Activated T-cell treated with anti-CD3 and anti-CD28 coated beads, Interleukin-2, amount 50 U/mL, for 1 hour (primary cell): Measurements from ENCODE around the gene IGFL3.
"Not testable (repeated sequence)": the region's sequence is repeated elsewhere in the genome, so short reads cannot be mapped to it uniquely, and the experiment has no call there.

ENCODE experiments used
- DNase-seq: peaks from one replicate; pipeline ENCODE4 v3.0.0-alpha.2; 2020

Gene IGFL3

DNA sequence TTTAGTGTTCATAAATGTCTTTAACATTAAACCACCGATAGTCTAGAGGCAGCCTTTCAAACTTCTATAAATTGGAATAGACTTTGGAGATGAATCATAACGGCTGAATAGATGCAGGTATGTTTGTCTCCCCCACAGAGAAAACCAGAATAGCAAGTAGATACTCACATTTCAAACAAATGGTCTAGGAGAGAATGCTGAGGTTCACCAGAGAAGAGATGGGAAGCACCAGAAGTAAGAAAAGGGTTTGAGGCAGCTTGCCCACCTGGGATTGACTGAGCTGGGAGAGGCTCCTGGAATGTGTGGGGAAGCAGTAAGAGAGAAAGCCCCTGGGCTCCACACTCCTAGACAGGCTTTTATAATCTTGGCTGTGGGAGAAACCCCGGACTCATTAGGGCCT is 6.4 kb downstream of the IGFL3 start:
- no peak for DNase-seq

DNA sequence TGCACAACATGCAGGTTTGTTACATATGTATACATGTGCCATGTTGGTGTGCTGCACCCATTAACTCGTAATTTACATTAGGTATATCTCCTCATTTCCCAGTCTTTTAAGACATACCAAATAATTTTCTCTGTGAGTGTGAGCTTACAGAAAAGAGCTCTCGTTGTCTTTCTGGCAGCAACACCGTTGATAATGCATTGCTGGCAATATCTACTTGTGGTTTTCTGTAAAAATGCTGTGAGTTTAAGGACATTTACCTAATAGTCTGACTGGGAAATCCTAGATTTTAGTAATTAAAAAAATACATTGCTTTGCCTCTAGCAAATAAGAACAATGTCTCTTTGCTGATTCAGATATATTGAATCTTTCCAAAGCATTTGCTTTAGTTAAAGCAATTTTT is 8.4 kb downstream of the IGFL3 start:
- DNase-seq = no peak

DNA sequence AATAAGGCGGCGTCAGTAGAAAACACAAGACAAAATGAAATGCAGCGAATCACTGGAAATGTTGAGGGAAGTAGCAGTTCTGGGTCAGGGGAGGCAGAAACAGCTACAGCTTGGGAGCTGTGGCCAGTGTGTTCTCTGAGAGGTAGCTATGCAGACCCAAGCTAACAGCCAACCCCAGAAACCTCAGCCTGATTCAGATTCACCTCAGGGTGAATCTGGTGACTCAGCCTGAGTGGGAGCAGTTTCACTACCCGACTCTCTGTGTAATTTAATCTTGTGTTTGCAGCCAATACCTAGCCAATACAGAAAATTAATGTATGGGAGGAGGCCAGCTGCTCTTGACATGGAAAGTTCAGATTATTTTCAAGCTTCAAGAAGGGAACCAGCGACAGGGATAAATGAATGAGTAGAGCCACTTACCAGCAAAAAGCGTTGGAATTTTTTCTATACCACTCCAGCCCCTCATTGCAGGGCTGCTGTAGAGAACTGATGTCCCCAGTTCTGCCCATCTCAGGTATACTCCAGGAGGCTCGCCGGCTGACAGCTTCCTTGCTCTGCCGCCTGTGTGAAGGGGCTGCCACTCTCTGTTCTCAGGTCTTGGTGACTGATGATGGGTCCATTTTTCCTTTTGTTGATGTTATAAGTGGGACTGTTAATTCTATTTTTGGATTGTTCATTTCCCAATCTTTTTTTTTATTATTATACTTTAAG is 8.9 kb downstream of the IGFL3 start:
- DNase-seq = no peak

DNA sequence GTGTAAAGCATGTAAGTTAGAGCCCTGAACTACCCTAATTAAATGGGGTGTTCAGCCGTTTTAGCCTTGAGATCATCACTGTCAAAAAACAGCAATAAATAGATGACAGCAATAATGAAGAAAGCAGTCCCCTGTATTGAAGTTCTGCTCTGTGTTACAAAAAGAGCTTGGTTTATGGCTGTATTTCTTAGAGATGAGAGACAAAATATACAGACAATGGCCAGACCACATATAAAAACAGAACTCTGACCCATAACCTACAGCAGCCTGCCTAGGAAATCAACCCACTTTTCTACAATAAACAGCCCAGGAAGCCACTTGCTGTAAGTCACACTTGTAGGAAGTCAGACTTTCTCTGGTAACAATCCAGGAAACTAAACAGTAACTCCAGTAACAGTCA is 10.8 kb downstream of the IGFL3 start:
- no peak for DNase-seq

DNA sequence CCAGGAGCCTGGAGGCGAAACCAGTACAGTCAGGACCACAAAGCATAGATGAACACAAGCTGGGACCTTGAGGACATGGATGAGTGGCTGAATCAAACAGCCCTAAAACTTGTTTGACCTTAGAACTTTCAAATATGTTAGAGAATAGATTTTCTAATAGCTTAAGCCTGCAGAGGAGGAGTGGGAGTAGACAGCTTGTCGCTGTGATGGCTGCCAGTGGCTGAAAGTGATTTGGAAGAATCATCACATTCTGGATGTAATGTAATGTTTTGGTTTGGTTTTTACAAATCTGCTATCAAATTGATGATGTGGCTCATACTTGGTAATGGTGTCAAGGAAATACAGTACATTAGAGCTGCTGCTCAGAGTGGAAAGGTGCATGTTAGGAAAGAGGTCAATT is 12.0 kb downstream of the IGFL3 start:
- no peak for DNase-seq

DNA sequence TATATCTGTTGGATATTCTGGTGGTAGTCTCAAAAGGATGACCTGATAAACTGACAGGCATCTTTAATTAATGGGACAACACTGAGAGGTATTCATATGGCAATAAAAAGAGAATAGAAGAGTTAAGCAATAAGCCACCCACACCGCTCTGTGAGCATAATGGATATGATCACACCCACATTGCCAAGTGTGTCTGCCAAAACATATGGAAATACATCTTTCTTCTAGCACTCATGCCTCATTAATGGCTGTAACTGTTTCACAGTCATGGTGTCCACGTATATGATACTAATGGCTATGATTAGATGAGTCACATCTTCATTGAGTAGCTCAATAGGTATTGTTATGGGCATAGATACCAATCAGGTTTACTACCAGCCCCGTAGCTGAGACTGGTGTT is 13.1 kb downstream of the IGFL3 start:
- no peak for DNase-seq

DNA sequence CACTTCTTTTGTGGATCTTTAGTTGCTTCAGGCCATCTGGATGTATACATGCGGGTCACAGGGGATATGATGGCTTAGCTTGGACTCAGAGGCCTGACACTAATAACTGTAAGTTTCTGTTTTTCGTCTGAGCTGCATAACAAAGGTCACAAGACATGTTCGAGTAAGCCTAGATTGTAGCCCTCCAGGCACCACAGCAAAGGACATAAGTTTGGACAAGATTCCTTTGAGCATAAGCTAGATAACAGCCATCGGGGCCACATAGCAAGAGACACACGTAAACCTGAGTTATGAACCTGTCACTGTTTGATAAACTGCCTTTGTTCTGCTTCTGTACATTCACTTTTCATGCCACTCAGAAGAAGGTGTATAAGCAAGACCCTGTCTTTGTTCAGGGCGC is 14.6 kb downstream of the IGFL3 start:
- DNase-seq = no peak

DNA sequence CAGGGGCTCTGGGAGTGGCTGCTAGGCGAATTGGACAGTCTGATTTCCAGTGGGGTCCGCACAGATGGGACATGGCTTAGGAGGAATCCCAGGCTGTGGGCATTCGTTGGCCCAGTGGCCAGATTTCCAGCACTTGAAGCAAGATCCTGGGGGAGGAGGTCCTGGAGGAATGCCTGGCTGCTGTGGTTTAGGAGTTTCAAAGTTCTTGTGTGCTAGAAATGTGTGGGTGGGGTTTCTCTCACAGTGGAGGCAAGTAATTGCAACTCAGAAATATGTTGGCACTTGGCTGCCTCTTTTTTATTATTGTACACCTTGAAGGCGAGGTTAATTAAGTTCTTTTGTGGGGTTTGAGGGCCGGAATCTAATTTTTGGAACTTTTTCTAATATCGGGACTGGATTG is 17.1 kb downstream of the IGFL3 start:
- no peak for DNase-seq

DNA sequence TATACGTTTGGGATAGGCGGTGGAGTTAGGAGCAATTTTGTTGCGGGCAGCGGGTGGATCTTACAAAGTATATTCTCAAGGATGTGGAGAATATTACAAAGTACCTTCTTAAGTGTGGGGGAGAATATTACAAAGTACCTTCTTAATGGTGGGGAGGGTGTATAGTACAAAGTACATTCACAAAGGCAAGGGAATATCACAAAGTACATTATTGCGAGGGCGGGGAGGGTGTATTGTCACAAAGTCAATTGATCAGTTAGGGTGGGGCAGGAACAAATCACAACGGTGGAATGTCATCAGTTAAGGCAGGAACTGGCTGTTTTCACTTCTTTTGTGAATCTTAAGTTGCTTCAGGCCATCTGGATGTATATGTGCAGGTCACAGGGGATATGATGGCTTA is 22.2 kb downstream of the IGFL3 start:
- DNase-seq = not testable (repeated sequence)

DNA sequence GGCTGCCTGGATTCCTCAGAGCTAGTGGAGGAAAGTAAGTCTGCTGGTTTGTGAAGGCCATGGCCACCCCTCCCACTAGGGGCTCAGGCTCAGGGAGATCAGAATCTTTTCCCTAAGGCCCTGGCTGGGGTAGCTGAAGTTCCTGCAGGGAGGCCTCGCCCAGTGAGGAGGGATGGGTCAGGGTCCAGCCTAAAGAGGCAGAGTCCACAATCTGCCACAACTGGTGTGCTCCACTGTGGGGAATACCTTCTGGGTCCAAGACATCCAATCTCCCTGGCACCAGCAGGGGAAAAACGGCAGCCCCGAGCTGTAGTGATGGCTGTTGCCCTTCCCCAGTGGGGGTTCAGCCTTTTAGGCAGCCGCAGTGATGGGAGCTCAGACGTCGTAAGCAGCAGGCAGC is 23.2 kb downstream of the IGFL3 start:
- DNase-seq = no peak

DNA sequence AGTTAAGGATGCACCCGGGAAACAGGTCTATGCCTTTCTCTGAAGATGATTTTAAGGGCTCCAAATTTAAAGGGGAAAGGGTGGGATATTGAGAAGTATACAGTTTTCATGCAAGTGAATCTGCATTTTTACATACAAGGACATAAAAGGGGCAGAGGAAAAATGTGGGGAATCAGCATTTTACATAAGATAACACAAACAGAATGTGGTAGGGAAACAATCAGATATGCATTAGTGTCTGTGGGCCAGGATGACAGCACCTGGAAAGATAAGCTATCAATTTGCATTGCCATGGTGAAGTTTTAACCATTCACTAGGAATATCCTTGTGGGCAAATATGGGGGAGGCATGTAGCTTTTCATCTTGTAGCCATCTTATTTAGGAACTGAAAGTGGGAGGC is 24.1 kb downstream of the IGFL3 start:
- no peak for DNase-seq

DNA sequence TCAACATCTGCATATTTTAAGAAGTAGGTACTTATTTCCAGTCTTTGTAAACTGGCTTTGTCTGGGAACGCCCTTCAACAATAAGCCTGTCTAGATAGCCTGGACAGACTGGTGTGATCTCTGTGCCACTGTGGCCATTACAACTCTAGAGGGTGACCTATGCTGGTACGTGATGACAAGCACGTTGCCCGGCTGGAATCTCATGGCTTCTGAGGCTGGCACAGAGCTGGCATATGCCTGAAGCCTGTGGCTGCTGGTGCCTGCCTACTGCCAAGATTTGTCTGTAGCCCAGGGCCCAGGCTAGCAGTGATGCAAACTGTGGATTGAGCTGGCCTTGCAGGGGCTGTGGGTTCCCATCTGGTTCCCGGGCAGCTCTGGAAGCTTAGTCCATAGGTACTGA is 34.0 kb downstream of the IGFL3 start:
- DNase-seq = no peak

DNA sequence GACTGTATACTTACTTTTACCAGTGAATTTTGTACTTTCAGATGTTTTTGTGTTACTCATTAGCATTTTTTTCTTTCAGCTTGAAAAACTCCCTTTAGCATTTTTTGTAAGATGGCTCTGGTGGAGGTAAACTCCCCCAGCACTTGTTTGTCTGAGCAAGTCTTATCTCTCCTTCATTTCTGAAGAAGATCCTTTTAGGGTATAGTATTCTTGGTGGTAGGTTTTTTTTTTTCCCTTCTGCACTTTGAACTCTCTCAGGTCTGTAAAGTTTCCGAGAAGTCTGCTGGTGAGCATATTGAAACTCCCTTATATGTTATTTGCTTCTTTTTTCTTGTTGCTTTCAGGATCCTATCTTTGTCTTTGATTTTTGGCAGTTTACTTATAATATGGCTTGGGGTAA is 35.1 kb downstream of the IGFL3 start:
- DNase-seq = no peak

DNA sequence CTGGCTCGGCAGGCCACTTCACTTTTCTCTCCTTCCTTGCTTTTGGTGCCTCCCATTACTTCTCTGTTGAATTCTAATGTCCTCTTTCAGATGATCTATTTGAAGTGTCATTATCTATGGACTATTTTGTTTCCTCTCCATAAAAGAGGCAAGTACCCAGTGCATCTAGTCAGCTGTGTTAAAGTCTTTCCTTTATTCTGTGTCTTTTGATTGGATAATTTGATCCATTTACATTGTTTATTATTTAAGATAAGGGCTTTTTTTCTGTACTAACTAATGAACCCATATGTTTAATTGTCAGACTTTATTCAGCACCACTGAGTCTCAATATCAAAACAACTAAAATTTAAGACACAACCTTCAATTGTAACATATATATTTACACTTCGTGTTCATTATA is 36.4 kb downstream of the IGFL3 start:
- DNase-seq = no peak

DNA sequence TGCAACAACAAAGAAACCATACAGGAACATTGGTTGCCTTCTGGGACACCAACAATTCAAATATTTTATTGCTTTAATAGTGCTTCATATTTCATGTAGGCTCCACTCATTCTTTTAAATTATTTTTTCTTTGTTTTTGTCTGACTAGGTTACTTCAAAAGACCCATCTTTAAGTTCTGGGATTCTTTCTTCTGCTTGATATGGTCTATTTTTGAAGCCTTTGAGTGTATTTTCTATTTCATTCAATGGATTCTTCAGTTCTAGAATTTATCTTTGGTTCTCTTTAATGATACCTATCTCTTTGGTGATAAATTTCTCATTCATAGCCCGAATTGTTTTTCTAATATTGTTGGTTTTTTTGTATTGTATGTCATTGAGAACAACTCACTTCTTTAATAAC is 38.6 kb downstream of the IGFL3 start:
- DNase-seq = no peak

DNA sequence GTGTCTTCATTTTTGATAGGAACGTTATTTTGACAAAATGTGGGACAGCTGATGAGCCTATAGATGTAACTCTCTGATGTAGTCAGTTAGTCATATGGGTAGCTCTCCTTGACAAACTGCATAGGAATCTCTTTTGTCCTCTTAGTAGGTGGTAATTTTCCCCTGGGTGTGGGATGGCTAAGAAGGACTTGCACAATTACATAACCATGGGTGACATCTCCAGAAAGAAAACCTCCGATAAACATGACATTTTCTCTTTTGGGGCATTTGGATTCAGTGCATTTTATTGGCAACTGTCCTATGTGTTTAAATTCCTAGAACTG is 41.8 kb downstream of the IGFL3 start:
- DNase-seq = no peak

DNA sequence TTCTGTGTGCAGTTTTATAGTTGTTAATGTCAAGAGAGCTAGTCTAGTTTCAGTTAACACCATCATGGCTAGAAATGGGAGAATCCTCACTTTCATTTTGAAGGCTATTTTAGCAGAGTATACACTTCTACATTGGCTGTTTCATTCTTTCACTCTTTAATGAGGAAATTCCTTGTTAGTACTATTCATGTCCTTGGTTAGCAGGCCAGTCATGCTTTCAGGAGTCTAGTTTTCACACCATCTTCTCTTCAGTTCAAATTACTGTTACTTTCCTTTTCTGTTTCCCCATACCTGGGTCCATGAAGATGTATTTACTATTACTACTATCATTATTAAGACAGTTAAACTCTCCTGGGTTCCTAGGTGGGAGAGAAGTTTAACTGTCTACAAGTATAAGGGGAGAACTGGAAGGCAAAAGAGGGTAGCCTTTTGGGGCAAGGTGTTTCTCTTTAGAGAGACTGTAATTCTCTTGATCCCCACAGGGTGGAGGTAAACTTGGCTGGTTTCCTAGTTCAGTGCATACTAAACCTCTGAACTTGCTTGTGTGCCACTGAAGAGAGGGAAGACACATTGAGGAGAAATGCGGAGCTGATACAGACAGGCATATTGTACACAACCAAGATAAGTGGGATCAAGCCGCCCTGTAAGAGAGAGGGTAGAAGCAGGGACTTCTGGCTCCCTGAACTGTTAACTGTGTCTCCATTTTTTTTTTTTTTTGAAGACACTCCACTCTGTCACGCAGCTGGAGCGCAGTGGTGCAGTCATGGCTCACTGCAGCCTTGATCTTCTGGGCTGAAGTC is 42.4 kb downstream of the IGFL3 start:
- DNase-seq = no peak

DNA sequence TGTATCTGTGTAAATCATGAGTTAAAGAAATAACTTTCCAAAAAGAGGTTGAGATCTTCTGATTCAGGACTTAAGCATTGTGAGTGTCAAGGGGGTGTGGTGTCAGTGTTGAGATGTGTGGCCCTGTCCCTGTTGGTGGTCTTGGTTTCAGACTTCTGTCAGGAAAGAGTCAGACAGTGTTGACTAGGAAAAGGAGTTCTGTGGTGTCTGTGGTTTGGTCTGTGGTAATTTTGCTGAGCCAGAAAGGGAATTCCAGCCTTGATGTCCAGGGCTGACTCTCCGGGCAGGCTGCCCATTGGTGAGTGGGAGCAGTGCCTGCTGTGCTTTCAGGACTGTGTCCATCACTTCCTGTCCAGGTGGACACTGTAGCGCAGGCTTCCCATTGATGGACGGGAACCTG is 43.9 kb downstream of the IGFL3 start:
- DNase-seq = no peak

DNA sequence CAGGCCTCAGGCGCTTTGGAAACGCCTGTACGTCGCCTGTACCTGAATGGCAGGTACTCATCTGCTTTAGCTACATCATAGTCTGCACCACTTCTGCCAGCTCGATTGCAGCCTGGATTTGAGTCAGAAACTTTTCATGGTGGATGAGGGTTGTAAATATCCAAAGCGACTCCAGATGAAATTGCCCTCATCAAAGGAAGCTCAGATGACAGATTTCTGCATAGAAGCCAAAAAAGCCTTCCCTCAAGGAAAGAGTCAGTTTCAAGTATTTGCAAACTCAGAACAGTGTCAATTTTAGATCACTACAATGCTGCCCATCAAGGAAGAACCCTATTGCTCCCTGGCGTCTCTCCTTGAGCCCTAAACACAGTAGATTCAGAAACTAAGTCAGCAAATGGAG is 44.9 kb downstream of the IGFL3 start:
- no peak for DNase-seq

DNA sequence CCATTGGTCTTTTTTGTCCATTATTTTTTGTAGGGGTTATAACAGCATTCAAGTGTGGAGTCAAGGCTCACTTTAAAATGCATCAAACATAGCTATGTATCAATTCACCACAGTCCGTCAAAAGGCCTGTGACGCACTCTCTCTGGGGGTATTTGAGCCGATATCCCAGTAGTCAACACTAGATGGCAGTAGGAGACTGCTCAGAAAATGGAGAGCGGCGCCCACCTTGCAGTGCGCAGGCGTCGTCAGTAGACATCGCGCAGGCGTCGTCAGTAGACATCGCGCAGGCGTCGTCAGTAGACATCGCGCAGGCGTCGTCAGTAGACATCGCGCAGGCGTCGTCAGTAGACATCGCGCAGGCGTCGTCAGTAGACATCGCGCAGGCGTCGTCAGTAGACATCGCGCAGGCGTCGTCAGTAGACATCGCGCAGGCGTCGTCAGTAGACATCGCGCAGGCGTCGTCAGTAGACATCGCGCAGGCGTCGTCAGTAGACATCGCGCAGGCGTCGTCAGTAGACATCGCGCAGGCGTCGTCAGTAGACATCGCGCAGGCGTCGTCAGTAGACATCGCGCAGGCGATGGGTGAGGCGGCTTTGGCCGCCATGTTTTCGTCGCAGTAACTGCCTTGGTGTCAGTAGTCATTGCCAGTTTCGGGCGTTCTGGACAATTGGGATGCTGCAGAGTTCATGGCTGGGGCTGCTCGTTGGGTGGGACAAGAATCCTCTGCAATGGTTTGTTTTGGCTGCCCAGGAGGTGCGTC is 45.7 kb downstream of the IGFL3 start:
- DNase-seq = not testable (repeated sequence)

DNA sequence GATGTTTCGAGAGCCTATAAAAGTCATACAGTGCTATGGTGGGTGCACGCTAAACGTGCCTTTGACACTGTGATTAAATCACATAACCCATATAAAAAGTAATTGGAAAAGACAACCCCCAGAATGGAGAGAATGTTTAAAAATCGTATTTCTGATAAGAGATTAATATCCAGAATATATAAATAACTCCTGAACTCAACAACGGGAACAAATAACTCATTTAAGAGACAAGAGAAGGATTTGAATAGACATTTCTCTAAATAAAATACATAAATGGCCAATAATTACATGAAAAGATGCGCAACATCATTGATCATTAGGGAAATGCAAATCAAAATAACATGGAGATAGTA is 46.7 kb downstream of the IGFL3 start:
- DNase-seq = no peak

DNA sequence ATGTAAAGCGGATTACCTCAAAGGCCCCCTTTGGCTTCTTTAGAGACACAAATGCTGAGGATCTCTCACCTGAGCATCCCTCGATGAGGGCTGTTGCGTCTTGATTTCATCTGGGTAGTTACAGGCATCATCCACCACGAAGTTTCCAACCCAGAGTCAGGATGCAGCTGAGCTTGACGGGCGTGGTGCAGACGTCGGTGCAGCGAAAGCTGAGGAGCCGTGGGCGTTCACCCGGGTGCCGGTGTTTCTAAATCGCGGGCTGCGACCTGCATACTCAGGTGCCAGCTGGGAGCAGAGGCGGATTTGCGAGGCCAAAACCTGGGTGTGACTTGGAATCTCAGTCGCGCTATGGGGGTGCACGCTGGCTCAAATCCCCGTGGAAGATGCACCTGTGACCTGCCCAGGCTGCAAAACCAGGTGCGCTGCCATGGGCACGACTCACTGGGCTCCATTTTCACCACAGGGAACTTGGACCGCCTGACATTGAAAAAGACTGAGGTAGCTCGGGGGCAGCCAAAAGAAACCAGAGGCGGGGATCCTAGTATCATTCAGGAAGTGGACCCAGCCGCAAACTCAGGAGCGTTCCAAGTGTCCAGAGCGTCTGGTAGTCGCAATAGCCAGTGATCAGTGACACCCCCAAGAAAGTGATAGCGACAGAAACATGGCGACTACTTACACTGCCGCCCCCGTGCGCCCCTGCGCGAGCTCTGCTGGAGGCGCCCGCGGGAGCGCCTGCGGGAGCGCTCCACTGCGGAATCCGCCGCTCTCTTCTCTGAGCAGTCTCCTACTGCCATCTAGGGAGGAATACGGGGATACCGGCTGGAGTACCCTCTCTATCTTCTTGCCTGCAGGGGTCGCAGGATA is 47.3 kb downstream of the IGFL3 start:
- DNase-seq = no peak
